Mesendoderm (in vitro differentiated cells): ENCODE results near the gene PDE3A.

ENCODE experiments used
- DNase-seq: peaks from one replicate; pipeline ENCODE4 v3.0.0; 2013
- H2AK5ac ChIP-seq: 2 replicates; pipeline ENCODE4 v1.6.1; 2013; ENCODE audit warnings: low read length, inconsistent platforms
- H2BK120ac ChIP-seq: 2 replicates; pipeline ENCODE4 v1.6.1; 2013; ENCODE audit warnings: low read depth, mild to moderate bottlenecking, low read length, moderate library complexity, mixed read lengths
- H2BK15ac ChIP-seq: replicated peaks from 2 replicates; pipeline ENCODE4 v1.6.1; 2013; ENCODE audit warnings: low read depth, mild to moderate bottlenecking, moderate library complexity
- H2BK5ac ChIP-seq: 2 replicates; pipeline ENCODE4 v1.6.1; 2013; ENCODE audit warnings: low read length, inconsistent platforms
- H3K18ac ChIP-seq: 2 replicates; pipeline ENCODE4 v1.6.1; 2013; ENCODE audit warnings: mild to moderate bottlenecking, low read length, mixed read lengths
- H3K23ac ChIP-seq: one replicate; pipeline ENCODE4 v1.6.1; 2013; ENCODE audit warnings: low read length
- H3K27ac ChIP-seq: 2 replicates; pipeline ENCODE4 v1.5.1; 2013; ENCODE audit warnings: low read depth, mild to moderate bottlenecking, inconsistent platforms, low read length, moderate library complexity
- H3K27me3 ChIP-seq: 2 replicates; pipeline ENCODE4 v1.6.1; 2013; ENCODE audit warnings: low read length, control low read depth, mild to moderate bottlenecking, inconsistent platforms; ENCODE audit not compliant: insufficient read depth, poor library complexity
- H3K36me3 ChIP-seq: 2 replicates; pipeline ENCODE4 v1.6.1; 2013; ENCODE audit warnings: low read length, inconsistent platforms; ENCODE audit not compliant: control insufficient read depth, insufficient read depth
- H3K4ac ChIP-seq: one replicate; pipeline ENCODE4 v1.6.1; 2013; ENCODE audit warnings: low read depth, mild to moderate bottlenecking, low read length, moderate library complexity
- H3K4me1 ChIP-seq: 2 replicates; pipeline ENCODE4 v1.6.1; 2013; ENCODE audit warnings: low read depth, low read length, inconsistent platforms; ENCODE audit not compliant: control insufficient read depth
- H3K4me2 ChIP-seq: 2 replicates; pipeline ENCODE4 v1.6.1; 2013; ENCODE audit warnings: low read length
- H3K4me3 ChIP-seq: 2 replicates; pipeline ENCODE4 v1.5.1; 2013; ENCODE audit warnings: mild to moderate bottlenecking, low read length
- H3K56ac ChIP-seq: one replicate; pipeline ENCODE4 v1.6.1; 2013; ENCODE audit warnings: low read length
- H3K79me1 ChIP-seq: 2 replicates; pipeline ENCODE4 v1.6.1; 2013; ENCODE audit warnings: low read length, inconsistent platforms
- H3K79me2 ChIP-seq: 2 replicates; pipeline ENCODE4 v1.6.1; 2013; ENCODE audit warnings: mild to moderate bottlenecking, low read length; ENCODE audit not compliant: control insufficient read depth, insufficient read depth
- H3K9ac ChIP-seq: 2 replicates; pipeline ENCODE4 v1.6.1; 2013; ENCODE audit warnings: low read length, inconsistent platforms
- H4K5ac ChIP-seq: one replicate; pipeline ENCODE4 v1.6.1; 2013; ENCODE audit warnings: low read length
- H4K8ac ChIP-seq: one replicate; pipeline ENCODE4 v1.6.1; 2013; ENCODE audit warnings: low read depth, mild to moderate bottlenecking, control low read depth, low read length, moderate library complexity
- WGBS: extraction: QIAGEN DNeasy Blood & Tissue Kit; methylation state at CpG from one replicate; pipeline ENCODE4 v1.1.7; 2013; ENCODE audit warnings: low lambda C conversion rate, missing lambda C conversion rate; ENCODE audit not compliant: insufficient coverage; ENCODE audit errors: extremely low coverage; 5-methylcytosine and 5-hydroxymethylcytosine counted together

PDE3A gene

GRCh38 chr12:20345866-20346265 is 22.5 kb upstream of the PDE3A start:
- H2BK5ac ChIP-seq, result no peak overlapping the region
- H3K56ac ChIP-seq, result no peak overlapping the region
- DNase-seq, result no peak
- H3K4me2 ChIP-seq, result no peak overlapping the region
- H3K4me1 ChIP-seq, result no peaks in the 10 kb centered on the region
- H2BK15ac ChIP-seq, result no peak overlapping the region
- H2BK120ac ChIP-seq, result no peak overlapping the region
- no peaks in the 10 kb centered on the region for H3K79me2 ChIP-seq
- no peak overlapping the region for H3K18ac ChIP-seq
- no peaks in the 10 kb centered on the region for H3K36me3 ChIP-seq
- H4K5ac ChIP-seq, result no peak overlapping the region
- no CpG with 5 or more reads among the region's 3 CpGs for WGBS
- no peak overlapping the region for H3K9ac ChIP-seq
- H3K4me3 ChIP-seq, result no peak overlapping the region
- no peaks in the 10 kb centered on the region for H3K79me1 ChIP-seq
- no peaks in the 10 kb centered on the region for H3K27me3 ChIP-seq
- H3K4ac ChIP-seq, result no peak overlapping the region
- H3K27ac ChIP-seq, result no peak overlapping the region
- no peak overlapping the region for H2AK5ac ChIP-seq
- H3K23ac ChIP-seq, result no peak overlapping the region
- no peak overlapping the region for H4K8ac ChIP-seq

- Histone ChIP-seq H3K23ac (no peak overlapping the region), H3K79me2 (no peaks in the 10 kb centered on the region), H3K27ac (no peak overlapping the region), H2BK5ac (no peak overlapping the region), H3K9ac (no peak overlapping the region), H3K4ac (no peak overlapping the region), H2AK5ac (no peak overlapping the region), H4K8ac (no peak overlapping the region), H3K56ac (no peak overlapping the region), H3K4me2 (no peak overlapping the region), H2BK120ac (no peak overlapping the region), H3K79me1 (no peaks in the 10 kb centered on the region), H3K27me3 (no peaks in the 10 kb centered on the region), H3K4me3 (no peak overlapping the region), H3K36me3 (no peaks in the 10 kb centered on the region), H3K4me1 (no peaks in the 10 kb centered on the region), H3K18ac (no peak overlapping the region), H4K5ac (no peak overlapping the region), H2BK15ac (no peak overlapping the region)
- DNase-seq, result no peak
Measured at GRCh38 chr12:20350026-20350425, 18.3 kb upstream of the PDE3A start.

- no peak overlapping the region for H4K8ac ChIP-seq
- no peak overlapping the region for H2BK5ac ChIP-seq
- H4K5ac ChIP-seq, result no peak overlapping the region
- H3K27me3 ChIP-seq, result no peaks in the 10 kb centered on the region
- no peaks in the 10 kb centered on the region for H3K4me1 ChIP-seq
- H3K9ac ChIP-seq, result no peak overlapping the region
- no peak overlapping the region for H2AK5ac ChIP-seq
- H3K36me3 ChIP-seq, result no peaks in the 10 kb centered on the region
- no peak overlapping the region for H3K23ac ChIP-seq
- no peak overlapping the region for H2BK15ac ChIP-seq
- no CpG with 5 or more reads among the region's 5 CpGs for WGBS
- H3K56ac ChIP-seq, result no peak overlapping the region
- DNase-seq, result no peak
- no peak overlapping the region for H3K4me2 ChIP-seq
- H3K79me1 ChIP-seq, result no peaks in the 10 kb centered on the region
- no peaks in the 10 kb centered on the region for H3K79me2 ChIP-seq
- no peak overlapping the region for H3K4me3 ChIP-seq
- no peak overlapping the region for H3K27ac ChIP-seq
- no peak overlapping the region for H2BK120ac ChIP-seq
- no peak overlapping the region for H3K18ac ChIP-seq
- H3K4ac ChIP-seq, result no peak overlapping the region
Measured at GRCh38 chr12:20350495-20350894, 17.8 kb upstream of the PDE3A start.

DNA sequence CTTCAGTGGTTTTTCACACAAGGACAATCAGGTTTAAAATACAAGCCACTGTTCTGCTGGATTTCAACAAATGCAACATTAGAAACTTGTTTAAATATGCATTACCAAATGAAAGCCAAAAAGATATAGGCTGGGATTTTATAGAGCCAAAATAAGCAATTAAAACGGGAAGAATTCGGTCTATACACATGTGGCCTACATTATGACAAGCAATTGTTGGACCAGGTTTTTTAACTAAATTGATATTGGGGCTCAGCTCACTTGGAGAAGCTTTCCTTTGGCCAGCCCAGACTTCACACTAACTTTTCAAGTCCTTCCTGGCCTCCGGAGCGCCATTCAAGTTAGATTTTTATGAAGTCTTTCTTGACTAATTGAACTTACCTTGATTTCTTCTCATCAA is 16.9 kb upstream of the PDE3A start:
- no peak overlapping the region for H2BK15ac ChIP-seq
- no peak overlapping the region for H3K18ac ChIP-seq
- H2AK5ac ChIP-seq, result no peak overlapping the region
- H3K79me2 ChIP-seq, result no peaks in the 10 kb centered on the region
- H3K56ac ChIP-seq, result no peak overlapping the region
- H4K8ac ChIP-seq, result no peak overlapping the region
- H3K4me2 ChIP-seq, result no peak overlapping the region
- no peak overlapping the region for H3K4me3 ChIP-seq
- H3K23ac ChIP-seq, result no peak overlapping the region
- no peak for DNase-seq
- no peak overlapping the region for H3K9ac ChIP-seq
- no peaks in the 10 kb centered on the region for H3K36me3 ChIP-seq
- no peak overlapping the region for H4K5ac ChIP-seq
- H3K4me1 ChIP-seq, result no peaks in the 10 kb centered on the region
- no peak overlapping the region for H3K27ac ChIP-seq
- no peaks in the 10 kb centered on the region for H3K79me1 ChIP-seq
- H3K4ac ChIP-seq, result no peak overlapping the region
- no peaks in the 10 kb centered on the region for H3K27me3 ChIP-seq
- no peak overlapping the region for H2BK5ac ChIP-seq
- H2BK120ac ChIP-seq, result no peak overlapping the region
- no CpG with 5 or more reads among the region's 4 CpGs for WGBS

- Histone ChIP-seq H2BK15ac (no peak overlapping the region), H3K27ac (no peak overlapping the region), H3K79me1 (no peaks in the 10 kb centered on the region), H3K56ac (no peak overlapping the region), H3K9ac (no peak overlapping the region), H3K23ac (no peak overlapping the region), H3K4me2 (no peak overlapping the region), H3K79me2 (no peaks in the 10 kb centered on the region), H2AK5ac (no peak overlapping the region), H3K4me3 (no peak overlapping the region), H2BK5ac (no peak overlapping the region), H3K4ac (no peak overlapping the region), H4K8ac (no peak overlapping the region), H3K18ac (no peak overlapping the region), H3K27me3 (no peaks in the 10 kb centered on the region), H3K36me3 (no peaks in the 10 kb centered on the region), H3K4me1 (no peaks in the 10 kb centered on the region), H4K5ac (no peak overlapping the region), H2BK120ac (no peak overlapping the region)
- DNase-seq, result no peak
- WGBS, result no CpG with 5 or more reads among the region's 2 CpGs
Measured at GRCh38 chr12:20356048-20356447, 12.3 kb upstream of the PDE3A start.

GRCh38 chr12:20360407-20360806 is 7.9 kb upstream of the PDE3A start:
- Histone ChIP-seq H2BK15ac (no peak overlapping the region), H2BK120ac (no peak overlapping the region), H3K4me2 (no peak overlapping the region), H2BK5ac (no peak overlapping the region), H3K4ac (no peak overlapping the region), H3K27me3 (no peaks in the 10 kb centered on the region), H2AK5ac (no peak overlapping the region), H3K9ac (no peak overlapping the region), H3K36me3 (no peaks in the 10 kb centered on the region), H4K5ac (no peak overlapping the region), H3K79me1 (no peaks in the 10 kb centered on the region), H4K8ac (no peak overlapping the region), H3K27ac (no peak overlapping the region), H3K4me1 (no peaks in the 10 kb centered on the region), H3K79me2 (no peaks in the 10 kb centered on the region), H3K56ac (no peak overlapping the region), H3K23ac (no peak overlapping the region), H3K4me3 (no peak overlapping the region), H3K18ac (no peak overlapping the region)
- no CpG with 5 or more reads among the region's 3 CpGs for WGBS
- DNase-seq, result no peak
